GM19240 (cell line): Measurements from ENCODE around the gene ZFAND6.
A peak's percentile ranks its signal among the peaks of the same experiment; 100 is the strongest.

Experiments used
- DNase-seq: peaks from one replicate; pipeline ENCODE4 v3.0.0; 2011; ENCODE audit warnings: low spot score; ENCODE audit not compliant: insufficient read length

Gene ZFAND6

DNA sequence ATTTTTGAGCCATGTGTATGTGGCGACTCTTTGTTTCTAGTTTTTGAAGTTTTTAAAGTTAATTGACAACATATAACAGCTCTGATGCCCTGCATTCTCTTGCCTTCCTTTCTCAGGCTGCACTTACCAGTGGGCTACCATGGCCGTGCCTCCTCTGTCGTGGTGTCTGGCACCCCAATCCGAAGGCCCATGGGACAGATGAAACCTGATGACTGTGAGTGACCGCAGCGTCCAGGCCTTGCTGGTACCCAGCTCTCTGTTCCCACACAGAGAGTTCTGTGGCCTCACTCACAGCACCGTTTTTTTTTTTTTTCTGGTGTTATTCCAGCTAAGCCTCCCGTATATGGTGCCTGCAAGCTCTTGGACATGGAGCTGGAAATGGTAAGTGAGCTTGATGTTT, 108.5 kb downstream of the ZFAND6 start:
- DNase-seq, result no peak

DNA sequence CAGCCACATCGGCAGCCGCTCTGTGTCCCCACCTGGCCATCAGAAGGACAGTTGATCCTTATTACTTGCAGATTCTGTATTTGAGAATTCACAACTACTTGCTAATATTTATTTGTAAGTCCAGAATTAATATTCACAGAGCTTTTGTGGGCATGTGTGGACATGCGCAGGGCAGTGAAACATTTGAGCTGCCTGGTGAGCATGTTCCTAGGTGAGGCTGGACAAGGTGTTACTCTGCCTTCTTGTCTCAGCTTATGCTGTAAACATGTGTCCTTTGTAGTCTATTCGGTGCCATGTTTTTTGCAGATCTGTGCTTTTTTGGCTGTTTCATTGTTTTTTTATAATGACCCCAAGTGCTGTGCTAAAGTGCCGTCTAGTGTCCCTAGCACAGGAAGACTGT, 108.9 kb downstream of the ZFAND6 start:
- DNase-seq, result no peak

DNA sequence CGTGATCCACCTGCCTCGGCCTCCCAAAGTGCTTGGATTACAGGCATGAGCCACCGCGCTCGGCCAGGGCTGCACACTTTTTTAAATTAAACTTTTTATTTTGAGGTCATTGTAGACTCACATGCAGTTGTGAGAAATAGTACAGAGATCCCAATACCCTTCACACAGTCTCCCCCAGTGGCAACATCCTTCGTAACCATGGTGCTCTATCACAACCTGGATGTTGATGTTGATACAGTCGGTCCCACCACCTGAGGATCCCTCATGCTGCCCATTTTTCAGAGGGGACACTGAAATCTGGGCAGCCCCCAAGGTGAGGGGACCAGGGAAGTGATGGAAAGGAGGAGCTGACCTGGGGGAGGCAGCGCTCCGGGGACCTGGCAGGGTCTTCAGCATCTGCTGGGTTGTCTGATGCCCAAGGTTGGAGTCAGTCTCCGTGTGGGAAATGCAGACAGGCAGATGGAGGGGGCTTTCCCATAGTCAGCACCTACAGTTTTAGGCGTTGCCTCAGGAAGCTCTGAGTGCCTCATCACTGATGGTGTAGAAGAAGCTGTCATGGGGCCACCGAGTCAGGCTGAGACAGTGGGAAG, 110.4 kb downstream of the ZFAND6 start:
- DNase-seq, result no peak

GRCh38 chr15:80170596-80170995, 111.1 kb downstream of the ZFAND6 start:
- no peak for DNase-seq

DNA sequence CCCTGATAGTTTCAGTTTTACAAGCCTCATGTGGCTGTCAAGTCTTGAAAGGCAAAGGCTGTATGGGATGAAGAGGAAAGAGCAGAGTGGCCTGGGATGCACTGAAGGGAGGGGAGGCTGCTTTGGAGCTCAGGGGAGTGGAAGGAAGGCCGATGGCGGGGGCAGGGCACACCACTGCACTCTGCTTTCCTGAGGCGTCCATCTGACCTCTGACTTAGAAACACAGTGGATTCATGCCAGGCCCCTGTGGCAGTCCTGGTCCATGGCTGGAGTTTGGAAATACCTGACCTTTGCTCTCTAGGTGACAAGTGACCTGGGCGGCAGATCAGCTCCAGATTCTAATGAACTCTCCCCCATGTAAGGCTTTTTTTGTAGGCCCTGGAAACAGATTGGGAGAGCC, 112.3 kb downstream of the ZFAND6 start:
- no peak for DNase-seq

- DNase-seq, result no peak
Observed at GRCh38 chr15:80172401-80172800, 112.9 kb downstream of the ZFAND6 start.

GRCh38 chr15:80173022-80173759, 113.7 kb downstream of the ZFAND6 start:
- DNase-seq, result peak; percentile 65

GRCh38 chr15:80174017-80174746, 114.7 kb downstream of the ZFAND6 start:
- DNase-seq, result no peak

DNA sequence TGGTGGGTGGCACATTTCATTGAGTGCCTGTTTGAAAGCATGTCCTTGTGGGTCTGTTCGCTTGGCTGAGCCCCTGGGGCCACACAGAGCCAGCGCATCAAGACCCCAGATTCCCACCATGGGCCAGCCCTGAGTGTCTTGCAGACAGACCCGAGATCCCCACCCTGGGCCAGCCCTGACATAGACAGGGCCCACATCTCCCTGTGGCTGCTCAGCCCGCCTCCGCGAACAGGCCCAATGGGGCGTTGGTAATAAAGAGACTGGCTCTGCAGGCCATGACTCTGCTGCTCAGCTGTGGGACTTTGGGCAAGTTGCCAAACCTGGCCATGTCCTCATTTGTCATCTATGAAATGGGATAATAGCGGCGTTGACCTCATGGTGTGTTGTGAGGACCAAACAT, 116.0 kb downstream of the ZFAND6 start:
- no peak for DNase-seq

GRCh38 chr15:80176443-80176842, 117.0 kb downstream of the ZFAND6 start:
- no peak for DNase-seq

GRCh38 chr15:80177156-80177555, 117.7 kb downstream of the ZFAND6 start:
- no peak for DNase-seq

- no peak for DNase-seq
Observed at GRCh38 chr15:80179025-80179759, 119.7 kb downstream of the ZFAND6 start.

GRCh38 chr15:80179935-80180334, 120.5 kb downstream of the ZFAND6 start:
- DNase-seq, result no peak

DNA sequence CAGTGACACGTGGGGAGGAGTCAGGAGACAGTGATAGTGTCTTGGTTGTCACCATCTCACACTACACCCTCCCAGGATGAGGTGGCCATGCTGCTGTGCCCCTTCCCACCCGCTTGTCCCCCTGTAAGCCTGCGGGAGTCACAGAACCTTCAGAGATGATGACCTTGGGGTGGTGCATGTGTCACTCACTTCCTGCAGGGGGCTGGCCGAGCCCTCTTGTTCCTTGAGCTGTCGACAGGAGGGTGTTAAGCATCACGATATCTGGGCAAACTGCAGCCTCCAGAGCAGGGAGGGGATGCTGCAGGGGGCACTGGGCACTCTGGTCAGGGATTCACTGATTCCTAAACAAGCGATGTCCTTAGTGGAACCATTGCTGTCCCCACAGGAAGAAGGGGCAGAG, 121.0 kb downstream of the ZFAND6 start:
- no peak for DNase-seq

- no peak for DNase-seq
Observed at GRCh38 chr15:80180986-80181385, 121.5 kb downstream of the ZFAND6 start.

DNA sequence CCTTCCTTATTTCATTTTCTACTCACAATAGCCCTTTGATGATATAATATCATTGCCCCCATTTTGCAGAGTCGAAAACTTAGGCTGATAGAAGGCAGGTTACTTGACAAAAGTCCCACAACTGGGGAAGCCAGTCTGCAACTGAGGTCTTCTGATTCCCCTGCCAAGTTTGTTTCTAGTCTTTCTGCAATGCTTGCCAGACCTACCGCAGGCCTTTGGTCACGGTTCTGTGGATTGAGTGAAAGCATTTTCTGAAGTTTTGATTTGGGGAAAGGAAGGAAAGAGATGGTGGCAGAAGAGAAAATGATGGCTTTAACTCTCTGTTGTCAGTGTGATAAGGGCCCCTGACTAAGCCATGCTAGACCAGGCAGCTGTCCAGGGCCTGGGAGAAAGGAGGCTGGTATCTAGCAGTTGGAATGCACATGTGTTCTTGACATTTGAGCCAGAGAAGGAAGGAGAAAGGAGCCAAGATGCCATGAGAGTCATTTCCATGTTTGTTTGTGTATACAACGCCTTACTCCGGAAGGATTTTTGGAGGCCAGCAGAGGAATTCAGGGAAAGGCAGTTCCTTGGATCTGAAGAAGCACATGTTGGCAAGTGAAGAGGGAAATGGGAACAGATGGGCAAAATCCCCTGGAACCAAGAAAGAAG, 123.3 kb downstream of the ZFAND6 start:
- no peak for DNase-seq

DNA sequence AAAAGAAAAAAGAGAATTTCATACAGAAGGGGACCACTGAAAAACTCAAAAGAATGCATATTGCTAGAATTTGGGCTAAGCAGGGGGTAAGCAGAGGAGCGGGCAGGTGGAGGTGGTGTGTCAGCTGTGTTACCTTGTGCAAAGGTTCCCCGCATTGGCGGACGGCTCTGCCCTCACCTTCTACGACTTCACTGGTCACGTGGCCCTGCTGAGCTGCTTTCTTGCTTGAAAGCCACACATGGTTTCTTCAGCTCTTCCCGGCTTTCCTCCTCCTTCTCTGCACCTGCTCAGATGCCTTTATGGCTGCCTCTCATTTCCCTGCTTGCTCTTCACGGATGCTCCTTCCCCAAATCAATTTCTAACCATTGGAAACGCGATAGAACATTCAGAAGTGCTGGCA, 123.8 kb downstream of the ZFAND6 start:
- DNase-seq, result no peak

- DNase-seq, result no peak
Observed at GRCh38 chr15:80183886-80184285, 124.4 kb downstream of the ZFAND6 start.

DNA sequence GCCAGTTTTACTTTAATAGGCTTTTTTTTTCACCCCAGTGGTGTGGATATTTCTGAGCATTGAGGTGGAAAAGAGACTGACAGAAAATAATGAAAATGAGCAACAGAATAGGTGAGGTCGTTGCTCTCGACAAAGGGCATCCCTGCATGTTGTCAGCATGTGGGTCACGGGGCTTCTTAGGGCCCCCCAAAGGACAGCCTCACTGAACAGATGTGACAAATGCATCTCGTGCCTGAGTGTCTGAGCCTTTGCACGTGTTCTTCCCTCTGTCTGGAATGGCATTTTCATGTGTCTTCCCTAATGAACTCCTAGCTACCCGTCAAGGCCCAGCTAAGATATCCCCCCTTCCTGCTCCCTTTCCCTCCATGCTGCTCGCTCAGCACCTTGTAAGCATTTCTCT, 125.1 kb downstream of the ZFAND6 start:
- DNase-seq, result no peak

DNA sequence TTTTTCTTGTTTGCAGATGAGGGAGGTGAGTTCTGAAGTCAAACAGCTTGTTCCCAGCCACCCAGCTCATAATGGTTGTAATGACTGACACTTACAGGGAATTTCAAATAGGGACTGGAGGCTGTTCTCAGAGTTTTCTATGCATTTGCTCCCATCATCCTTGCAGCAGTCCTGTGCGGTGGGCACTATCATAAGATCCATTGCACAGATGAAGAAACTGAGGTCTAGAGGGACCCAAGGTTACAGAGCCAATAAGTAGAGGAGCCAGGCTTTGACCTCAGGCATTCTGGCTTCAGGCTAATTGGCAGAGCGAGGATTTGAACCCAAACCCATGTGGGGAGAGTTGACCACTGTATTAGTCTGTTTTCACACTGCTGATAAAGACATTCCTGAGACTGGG, 125.7 kb downstream of the ZFAND6 start:
- no peak for DNase-seq

DNA sequence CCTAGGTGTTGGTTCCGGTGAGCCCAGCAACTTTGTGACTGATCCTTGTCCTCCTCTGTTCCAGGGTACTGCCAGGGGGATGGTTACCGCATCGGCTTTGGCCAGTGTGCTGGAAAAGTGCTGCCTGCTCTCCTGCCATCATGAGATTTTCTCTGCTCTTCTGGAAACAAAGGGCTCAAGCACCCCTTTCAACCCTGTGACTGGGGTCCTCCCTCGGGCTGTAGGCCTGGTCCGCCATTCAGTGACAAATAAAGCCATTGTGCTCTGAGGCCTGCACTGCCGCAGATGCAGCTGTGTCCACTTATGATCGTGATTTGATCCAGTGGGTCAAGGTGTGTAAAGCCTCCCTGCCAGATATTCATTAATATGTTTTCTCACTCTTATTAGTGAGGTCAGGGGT, 126.6 kb downstream of the ZFAND6 start:
- DNase-seq, result no peak
